DMS114 treated with DMSO at 0.1 percent for 48 hours (cell line): ENCODE results near the gene PEX12.
"Not testable (repeated sequence)": the region's sequence is repeated elsewhere in the genome, so short reads cannot be mapped to it uniquely, and the experiment has no call there.

ENCODE experiments used
- DNase-seq: peaks from one replicate; lab custom pipeline; 2025; ENCODE audit not compliant: unreplicated experiment; lab: John Stamatoyannopoulos, UW

PEX12 gene

GRCh38 chr17:35578197-35578928, at the start of gene PEX12:
TSS of gene PEX12 (minus strand) at chr17:35578571. CDS start at chr17:35578021, 550 bp downstream.
- DNase-seq: peak; percentile 83

GRCh38 chr17:35627417-35627816, 49.0 kb upstream of the PEX12 start:
- no peak for DNase-seq

- no peak for DNase-seq
Measured at GRCh38 chr17:35621768-35622167, 43.4 kb upstream of the PEX12 start.

- DNase-seq: no peak
Measured at GRCh38 chr17:35618628-35619027, 40.3 kb upstream of the PEX12 start.

- DNase-seq: no peak
Measured at GRCh38 chr17:35617505-35617904, 39.1 kb upstream of the PEX12 start.

GRCh38 chr17:35616536-35616935, 38.2 kb upstream of the PEX12 start:
- no peak for DNase-seq

GRCh38 chr17:35614810-35615209, 36.4 kb upstream of the PEX12 start:
- no peak for DNase-seq

- peak; percentile 30 for DNase-seq
Measured at GRCh38 chr17:35612924-35613521, 34.7 kb upstream of the PEX12 start.

- not testable (repeated sequence) for DNase-seq
Measured at GRCh38 chr17:35610746-35611145, 32.4 kb upstream of the PEX12 start.

GRCh38 chr17:35609831-35610230, 31.5 kb upstream of the PEX12 start:
- DNase-seq: no peak

GRCh38 chr17:35607239-35607847, 29.0 kb upstream of the PEX12 start:
- no peak for DNase-seq

- no peak for DNase-seq
Measured at GRCh38 chr17:35605678-35606077, 27.3 kb upstream of the PEX12 start.

- DNase-seq: no peak
Measured at GRCh38 chr17:35603674-35604073, 25.3 kb upstream of the PEX12 start.

- DNase-seq: no peak
Measured at GRCh38 chr17:35597604-35598003, 19.2 kb upstream of the PEX12 start.

- no peak for DNase-seq
Measured at GRCh38 chr17:35596530-35597233, 18.3 kb upstream of the PEX12 start.

GRCh38 chr17:35596072-35596471, 17.7 kb upstream of the PEX12 start:
- no peak for DNase-seq

- DNase-seq: no peak
Measured at GRCh38 chr17:35588196-35588920, 10.0 kb upstream of the PEX12 start.

GRCh38 chr17:35587074-35587961, 8.9 kb upstream of the PEX12 start, which contains the start of gene AP2B1:
TSS of gene AP2B1 (plus strand) at chr17:35587322. CDS start at chr17:35594031, 6,709 bp downstream.
- DNase-seq: peak; percentile 83

GRCh38 chr17:35586569-35587073, 8.2 kb upstream of the PEX12 start:
- no peak for DNase-seq

GRCh38 chr17:35584061-35584460, 5.7 kb upstream of the PEX12 start:
- DNase-seq: no peak
